GM23338 (cell line): Measurements from ENCODE around the gene ZNF723. TPM values are rescaled to one million over a fixed set of nuclear protein-coding genes. Genes with fewer than 3 reads are reported as not detected.
"Not testable (repeated sequence)": the region's sequence is repeated elsewhere in the genome, so short reads cannot be mapped to it uniquely, and the experiment has no call there.

Experiments
- ATAC-seq: fragments of 200-7000 bp; cut with Tn5 transposase; 3 replicates; pipeline ENCODE4 v1.9.1; 2020
- DNase-seq: peaks from one replicate; pipeline ENCODE4 v3.0.0-alpha.2; 2015; ENCODE audit warnings: low spot score
- H2AFZ ChIP-seq: fragments of 200-600 bp; sonication (generic); 2 replicates; pipeline ENCODE4 v1.8.0; 2016; ENCODE audit warnings: antibody characterized with exemption, mild to moderate bottlenecking, moderate library complexity
- H3F3A ChIP-seq: fragments of 200-600 bp; sonication (generic); replicated peaks from 2 replicates; pipeline ENCODE4 v1.8.0; 2017; ENCODE audit warnings: antibody characterized with exemption, mixed run types, low read depth
- H3K27ac ChIP-seq: fragments of 200-600 bp; sonication (generic); 2 replicates; pipeline ENCODE4 v1.6.1; 2016; ENCODE audit warnings: low read depth
- H3K27me3 ChIP-seq: fragments of 200-600 bp; sonication (generic); 2 replicates; pipeline ENCODE4 v1.8.0; 2016; ENCODE audit warnings: mild to moderate bottlenecking, mixed run types, moderate library complexity; ENCODE audit not compliant: insufficient read depth
- H3K36me3 ChIP-seq: fragments of 200-600 bp; sonication (generic); 2 replicates; pipeline ENCODE4 v1.8.0; 2016; ENCODE audit warnings: mild to moderate bottlenecking; ENCODE audit not compliant: insufficient read depth
- H3K4me1 ChIP-seq: fragments of 200-600 bp; sonication (generic); 2 replicates; pipeline ENCODE4 v1.8.0; 2016; ENCODE audit warnings: mild to moderate bottlenecking, moderate library complexity; ENCODE audit not compliant: insufficient read depth
- H3K4me2 ChIP-seq: fragments of 200-600 bp; sonication (generic); 2 replicates; pipeline ENCODE4 v1.7.1; 2017; ENCODE audit warnings: mixed run types
- H3K4me3 ChIP-seq: fragments of 200-600 bp; sonication (generic); 2 replicates; pipeline ENCODE4 v1.6.1; 2016; ENCODE audit warnings: mixed run types
- H3K79me2 ChIP-seq: fragments of 200-600 bp; sonication (generic); replicated peaks from 2 replicates; pipeline ENCODE4 v1.8.0; 2017; ENCODE audit warnings: mild to moderate bottlenecking; ENCODE audit not compliant: insufficient read depth
- H3K9me2 ChIP-seq: fragments of 200-600 bp; sonication (generic); 2 replicates; pipeline ENCODE4 v1.8.0; 2017; ENCODE audit not compliant: insufficient read depth
- H4K20me1 ChIP-seq: fragments of 200-600 bp; sonication (generic); replicated peaks from 2 replicates; pipeline ENCODE4 v1.8.0; 2017; ENCODE audit warnings: mild to moderate bottlenecking; ENCODE audit not compliant: insufficient read depth
- H3K27ac Mint-ChIP-seq: 2 replicates; pipeline ENCODE4 v1.8.0; 2020; ENCODE audit warnings: inconsistent platforms, mild to moderate bottlenecking, moderate library complexity, mixed read lengths
- H3K27me3 Mint-ChIP-seq: 3 replicates; pipeline ENCODE4 v1.8.0; 2022; ENCODE audit warnings: low read depth, mild to moderate bottlenecking, moderate library complexity, mixed read lengths, inconsistent platforms; ENCODE audit not compliant: insufficient read depth, poor library complexity
- H3K36me3 Mint-ChIP-seq: 3 replicates; pipeline ENCODE4 v1.8.0; 2021; ENCODE audit warnings: low read depth, mild to moderate bottlenecking, inconsistent platforms, moderate library complexity, mixed read lengths
- H3K4me1 Mint-ChIP-seq: 3 replicates; pipeline ENCODE4 v1.8.0; 2020; ENCODE audit warnings: mild to moderate bottlenecking, inconsistent platforms, mixed read lengths
- H3K4me3 Mint-ChIP-seq: 3 replicates; pipeline ENCODE4 v1.8.0; 2021; ENCODE audit warnings: moderate library complexity, mild to moderate bottlenecking, inconsistent platforms, mixed read lengths
- H3K9me3 Mint-ChIP-seq: 3 replicates; pipeline ENCODE4 v1.8.0; 2020; ENCODE audit warnings: moderate library complexity, mild to moderate bottlenecking, inconsistent platforms, mixed read lengths
- NANOG ChIP-seq: IDR thresholded peaks from 2 replicates; pipeline ENCODE4 v1.6.1; 2016; ENCODE audit warnings: antibody characterized with exemption, borderline replicate concordance
- POLR2AphosphoS5 ChIP-seq: IDR thresholded peaks from 2 replicates; pipeline ENCODE4 v1.6.1; 2016; ENCODE audit warnings: antibody characterized with exemption, low read depth
- STAT1 ChIP-seq: IDR thresholded peaks from one replicate; pipeline ENCODE4 v1.6.1; 2016; ENCODE audit warnings: antibody characterized with exemption; ENCODE audit not compliant: unreplicated experiment
- polyA plus RNA-seq: library from polyadenylated mRNA; unstranded; fragments of >200 nt; fragmentation: Nextera tagmentation; extraction: Ambion mirVana; gene quantifications from 2 replicates; pipeline ENCODE4 v1.2.1, GENCODE V29; 2016
- total RNA-seq: library from RNA; depleted of rRNA; stranded (reverse); fragments of >200 nt; shearing (Covaris generic); gene quantifications from 2 replicates; pipeline ENCODE4 v1.2.3, GENCODE V29; 2014
- TF ChIP-seq, protein P1 (sequence below): fragments of 250-450 bp; sonication (Bioruptor Pico); IDR thresholded peaks from 2 replicates; pipeline ENCODE4 v1.5.0; 2020; ENCODE audit warnings: mild to moderate bottlenecking, moderate library complexity
- TF ChIP-seq, protein P2 (sequence below), 2 experiments: fragments of 200-600 bp in 1 of 2; sonication (generic) in 1 of 2; conservative IDR thresholded peaks; 2 replicates each; pipeline versions ENCODE4 v1.5.1 to v1.6.1; 2016 to 2017; ENCODE audit warnings: antibody characterized with exemption in 2 of 2, low read depth in 2 of 2, mild to moderate bottlenecking in 2 of 2, moderate library complexity in 1 of 2
- TF ChIP-seq, protein P3 (sequence below): IDR thresholded peaks from 2 replicates; pipeline ENCODE4 v1.6.1; 2016; ENCODE audit warnings: antibody characterized with exemption

ZNF723 gene
- total and polyA plus RNA-seq, 2 experiments from 2014 or later, result 0.29 to 0.59 TPM

DNA sequence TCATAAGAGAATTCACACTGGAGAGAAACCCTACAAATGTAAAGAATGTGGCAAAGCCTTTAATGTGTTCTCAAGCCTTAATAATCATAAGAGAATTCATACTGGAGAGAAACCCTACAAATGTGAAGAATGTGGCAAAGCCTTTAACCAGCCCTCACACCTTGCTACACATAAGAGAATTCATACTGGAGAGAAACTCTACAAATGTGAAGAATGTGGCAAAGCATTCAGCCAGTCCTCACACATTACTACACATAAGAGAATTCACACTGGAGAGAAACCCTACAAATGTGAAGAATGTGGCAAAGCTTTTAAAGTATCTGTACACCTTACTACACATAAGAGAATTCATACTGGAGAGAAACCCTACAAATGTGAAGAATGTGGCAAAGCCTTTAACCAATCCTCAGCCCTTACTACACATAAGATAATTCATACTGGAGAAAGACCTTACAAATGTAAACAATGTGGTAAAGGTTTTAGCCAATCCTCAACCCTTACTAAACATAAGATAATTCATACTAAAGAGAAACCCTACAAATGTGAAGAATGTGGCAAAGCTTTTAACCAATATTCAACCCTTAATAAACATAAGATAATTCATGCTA lies 25.7 kb downstream of the ZNF723 start:
- H3K79me2 ChIP-seq, H3K4me3 ChIP-seq, H3K4me1 ChIP-seq, H2AFZ ChIP-seq, H3F3A ChIP-seq, H3K27me3 ChIP-seq, H3K9me2 ChIP-seq, H3K27ac ChIP-seq, H4K20me1 ChIP-seq, ATAC-seq, H3K36me3 ChIP-seq, H3K4me1 Mint-ChIP-seq, H3K4me2 ChIP-seq, H3K4me3 Mint-ChIP-seq, H3K27ac Mint-ChIP-seq, H3K27me3 Mint-ChIP-seq, DNase-seq: not testable (repeated sequence)
- Mint-ChIP-seq H3K36me3 (peaks cover 17% of the 10 kb centered on the region; the same call in 2 of the 3 replicates), H3K9me3 (peaks cover 79% of the 10 kb centered on the region)

DNA sequence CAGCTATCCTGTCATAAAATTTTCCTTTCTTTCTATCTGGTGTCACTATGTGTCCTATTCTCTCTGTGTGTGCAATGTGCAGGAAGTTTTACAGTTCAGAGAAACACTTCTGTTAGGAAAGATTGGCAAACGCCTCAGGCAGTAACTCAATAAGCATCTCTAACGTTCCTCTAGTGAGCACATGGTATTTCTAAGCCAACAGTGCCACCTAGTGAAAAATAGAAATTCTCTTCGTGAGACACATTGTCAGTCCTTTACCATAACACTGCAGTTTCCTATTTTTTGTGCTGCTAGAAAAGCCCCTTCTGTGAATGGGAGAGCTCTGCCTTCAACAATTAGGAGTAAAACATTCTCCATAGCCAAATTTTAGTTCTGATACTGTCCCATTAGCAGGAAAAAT lies 50.7 kb downstream of the ZNF723 start:
- Histone ChIP-seq H3K9me2 (no peaks in the 10 kb centered on the region), H3K4me3 (no peak overlapping the region), H3K4me1 (no peaks in the 10 kb centered on the region), H3K36me3 (no peaks in the 10 kb centered on the region; the same call in 1 of the 2 replicates), H3F3A (no peaks in the 10 kb centered on the region), H3K4me2 (no peak overlapping the region), H3K27me3 (no peaks in the 10 kb centered on the region), H2AFZ (no peak overlapping the region), H3K27ac (no peak overlapping the region), H4K20me1 (no peaks in the 10 kb centered on the region), H3K79me2 (no peaks in the 10 kb centered on the region)
- Mint-ChIP-seq H3K9me3 (peaks cover 94% of the 10 kb centered on the region), H3K27ac (no peak overlapping the region), H3K27me3 (peaks cover 2% of the 10 kb centered on the region), H3K4me3 (no peak overlapping the region), H3K4me1 (no peaks in the 10 kb centered on the region), H3K36me3 (peaks cover 33% of the 10 kb centered on the region)
- DNase-seq, result peak; percentile 78
- TF ChIP-seq NANOG (no peak), STAT1 (no peak), POLR2AphosphoS5 (no peak)
- TF ChIP-seq, protein P1, sequence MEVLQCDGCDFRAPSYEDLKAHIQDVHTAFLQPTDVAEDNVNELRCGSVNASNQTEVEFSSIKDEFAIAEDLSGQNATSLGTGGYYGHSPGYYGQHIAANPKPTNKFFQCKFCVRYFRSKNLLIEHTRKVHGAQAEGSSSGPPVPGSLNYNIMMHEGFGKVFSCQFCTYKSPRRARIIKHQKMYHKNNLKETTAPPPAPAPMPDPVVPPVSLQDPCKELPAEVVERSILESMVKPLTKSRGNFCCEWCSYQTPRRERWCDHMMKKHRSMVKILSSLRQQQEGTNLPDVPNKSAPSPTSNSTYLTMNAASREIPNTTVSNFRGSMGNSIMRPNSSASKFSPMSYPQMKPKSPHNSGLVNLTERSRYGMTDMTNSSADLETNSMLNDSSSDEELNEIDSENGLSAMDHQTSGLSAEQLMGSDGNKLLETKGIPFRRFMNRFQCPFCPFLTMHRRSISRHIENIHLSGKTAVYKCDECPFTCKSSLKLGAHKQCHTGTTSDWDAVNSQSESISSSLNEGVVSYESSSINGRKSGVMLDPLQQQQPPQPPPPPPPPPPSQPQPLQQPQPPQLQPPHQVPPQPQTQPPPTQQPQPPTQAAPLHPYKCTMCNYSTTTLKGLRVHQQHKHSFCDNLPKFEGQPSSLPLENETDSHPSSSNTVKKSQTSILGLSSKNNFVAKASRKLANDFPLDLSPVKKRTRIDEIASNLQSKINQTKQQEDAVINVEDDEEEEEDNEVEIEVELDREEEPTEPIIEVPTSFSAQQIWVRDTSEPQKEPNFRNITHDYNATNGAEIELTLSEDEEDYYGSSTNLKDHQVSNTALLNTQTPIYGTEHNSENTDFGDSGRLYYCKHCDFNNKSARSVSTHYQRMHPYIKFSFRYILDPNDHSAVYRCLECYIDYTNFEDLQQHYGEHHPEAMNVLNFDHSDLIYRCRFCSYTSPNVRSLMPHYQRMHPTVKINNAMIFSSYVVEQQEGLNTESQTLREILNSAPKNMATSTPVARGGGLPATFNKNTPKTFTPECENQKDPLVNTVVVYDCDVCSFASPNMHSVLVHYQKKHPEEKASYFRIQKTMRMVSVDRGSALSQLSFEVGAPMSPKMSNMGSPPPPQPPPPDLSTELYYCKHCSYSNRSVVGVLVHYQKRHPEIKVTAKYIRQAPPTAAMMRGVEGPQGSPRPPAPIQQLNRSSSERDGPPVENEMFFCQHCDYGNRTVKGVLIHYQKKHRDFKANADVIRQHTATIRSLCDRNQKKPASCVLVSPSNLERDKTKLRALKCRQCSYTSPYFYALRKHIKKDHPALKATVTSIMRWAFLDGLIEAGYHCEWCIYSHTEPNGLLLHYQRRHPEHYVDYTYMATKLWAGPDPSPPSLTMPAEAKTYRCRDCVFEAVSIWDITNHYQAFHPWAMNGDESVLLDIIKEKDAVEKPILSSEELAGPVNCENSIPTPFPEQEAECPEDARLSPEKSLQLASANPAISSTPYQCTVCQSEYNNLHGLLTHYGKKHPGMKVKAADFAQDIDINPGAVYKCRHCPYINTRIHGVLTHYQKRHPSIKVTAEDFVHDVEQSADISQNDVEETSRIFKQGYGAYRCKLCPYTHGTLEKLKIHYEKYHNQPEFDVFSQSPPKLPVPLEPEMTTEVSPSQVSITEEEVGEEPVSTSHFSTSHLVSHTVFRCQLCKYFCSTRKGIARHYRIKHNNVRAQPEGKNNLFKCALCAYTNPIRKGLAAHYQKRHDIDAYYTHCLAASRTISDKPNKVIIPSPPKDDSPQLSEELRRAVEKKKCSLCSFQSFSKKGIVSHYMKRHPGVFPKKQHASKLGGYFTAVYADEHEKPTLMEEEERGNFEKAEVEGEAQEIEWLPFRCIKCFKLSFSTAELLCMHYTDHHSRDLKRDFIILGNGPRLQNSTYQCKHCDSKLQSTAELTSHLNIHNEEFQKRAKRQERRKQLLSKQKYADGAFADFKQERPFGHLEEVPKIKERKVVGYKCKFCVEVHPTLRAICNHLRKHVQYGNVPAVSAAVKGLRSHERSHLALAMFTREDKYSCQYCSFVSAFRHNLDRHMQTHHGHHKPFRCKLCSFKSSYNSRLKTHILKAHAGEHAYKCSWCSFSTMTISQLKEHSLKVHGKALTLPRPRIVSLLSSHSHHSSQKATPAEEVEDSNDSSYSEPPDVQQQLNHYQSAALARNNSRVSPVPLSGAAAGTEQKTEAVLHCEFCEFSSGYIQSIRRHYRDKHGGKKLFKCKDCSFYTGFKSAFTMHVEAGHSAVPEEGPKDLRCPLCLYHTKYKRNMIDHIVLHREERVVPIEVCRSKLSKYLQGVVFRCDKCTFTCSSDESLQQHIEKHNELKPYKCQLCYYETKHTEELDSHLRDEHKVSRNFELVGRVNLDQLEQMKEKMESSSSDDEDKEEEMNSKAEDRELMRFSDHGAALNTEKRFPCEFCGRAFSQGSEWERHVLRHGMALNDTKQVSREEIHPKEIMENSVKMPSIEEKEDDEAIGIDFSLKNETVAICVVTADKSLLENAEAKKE (CRISPR knock-in tag), result no peak
- TF ChIP-seq, protein P2, sequence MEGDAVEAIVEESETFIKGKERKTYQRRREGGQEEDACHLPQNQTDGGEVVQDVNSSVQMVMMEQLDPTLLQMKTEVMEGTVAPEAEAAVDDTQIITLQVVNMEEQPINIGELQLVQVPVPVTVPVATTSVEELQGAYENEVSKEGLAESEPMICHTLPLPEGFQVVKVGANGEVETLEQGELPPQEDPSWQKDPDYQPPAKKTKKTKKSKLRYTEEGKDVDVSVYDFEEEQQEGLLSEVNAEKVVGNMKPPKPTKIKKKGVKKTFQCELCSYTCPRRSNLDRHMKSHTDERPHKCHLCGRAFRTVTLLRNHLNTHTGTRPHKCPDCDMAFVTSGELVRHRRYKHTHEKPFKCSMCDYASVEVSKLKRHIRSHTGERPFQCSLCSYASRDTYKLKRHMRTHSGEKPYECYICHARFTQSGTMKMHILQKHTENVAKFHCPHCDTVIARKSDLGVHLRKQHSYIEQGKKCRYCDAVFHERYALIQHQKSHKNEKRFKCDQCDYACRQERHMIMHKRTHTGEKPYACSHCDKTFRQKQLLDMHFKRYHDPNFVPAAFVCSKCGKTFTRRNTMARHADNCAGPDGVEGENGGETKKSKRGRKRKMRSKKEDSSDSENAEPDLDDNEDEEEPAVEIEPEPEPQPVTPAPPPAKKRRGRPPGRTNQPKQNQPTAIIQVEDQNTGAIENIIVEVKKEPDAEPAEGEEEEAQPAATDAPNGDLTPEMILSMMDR (conservative IDR thresholded peaks at IDR 0.05; ENCODE audit: low read depth in 2 of 2), result peak; percentile 60 to 63
- TF ChIP-seq, protein P3, sequence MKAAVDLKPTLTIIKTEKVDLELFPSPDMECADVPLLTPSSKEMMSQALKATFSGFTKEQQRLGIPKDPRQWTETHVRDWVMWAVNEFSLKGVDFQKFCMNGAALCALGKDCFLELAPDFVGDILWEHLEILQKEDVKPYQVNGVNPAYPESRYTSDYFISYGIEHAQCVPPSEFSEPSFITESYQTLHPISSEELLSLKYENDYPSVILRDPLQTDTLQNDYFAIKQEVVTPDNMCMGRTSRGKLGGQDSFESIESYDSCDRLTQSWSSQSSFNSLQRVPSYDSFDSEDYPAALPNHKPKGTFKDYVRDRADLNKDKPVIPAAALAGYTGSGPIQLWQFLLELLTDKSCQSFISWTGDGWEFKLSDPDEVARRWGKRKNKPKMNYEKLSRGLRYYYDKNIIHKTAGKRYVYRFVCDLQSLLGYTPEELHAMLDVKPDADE, result no peak
- ATAC-seq, result no peak
